Peyer's patch (tissue), 4 donors: ENCODE data around the gene PTPRF.

Experiments used
- CTCF ChIP-seq, 6 experiments: fragments of 450-650 bp in 4 of 6; fragments of 200-600 bp in 2 of 6; sonication (generic) in 1 of 6; IDR thresholded peaks; one replicate each; pipeline ENCODE4 v1.5.1; 2017 to 2019; ENCODE audit warnings: antibody characterized with exemption in 6 of 6, mild to moderate bottlenecking in 3 of 6, moderate library complexity in 1 of 6
- POLR2A ChIP-seq, 2 donors: fragments of 450-650 bp; IDR thresholded peaks; one replicate each; pipeline ENCODE4 v1.5.1; 2017; ENCODE audit warnings: antibody characterized with exemption in 2 of 2, mild to moderate bottlenecking in 2 of 2, moderate library complexity in 2 of 2

- no peak for TF ChIP-seq CTCF (IDR thresholded peaks at IDR 0.05)
- no peak for TF ChIP-seq POLR2A (IDR thresholded peaks at IDR 0.05)
These were observed 27.7 kb downstream of the PTPRF start for GRCh38 chr1:43558346-43558841.
